ENCODE measurements around the gene VAPA.

The VAPA gene

GRCh38 chr18:9951022-9951859 lies 37.4 kb downstream of the VAPA start:
- TF ChIP-seq CTCF (IDR thresholded peaks at IDR 0.05; ENCODE audit: borderline replicate concordance, insufficient read depth, low read depth, low read length) = peak; percentile 59; the same call in 1 of the 2 replicates
- H3K4me3 ChIP-seq (ENCODE audit: low read depth, low read length) = no peak overlapping the region

GRCh38 chr18:9952633-9953416 lies 39.0 kb downstream of the VAPA start:
- H3K4me3 ChIP-seq (ENCODE audit: low read depth, low read length) = no peak overlapping the region
- no peak for TF ChIP-seq CTCF (IDR thresholded peaks at IDR 0.05; ENCODE audit: borderline replicate concordance, insufficient read depth, low read depth, low read length)

GRCh38 chr18:9958861-9959399 lies 45.1 kb downstream of the VAPA start:
- no peak overlapping the region for H3K4me3 ChIP-seq (ENCODE audit: low read depth, low read length)
- TF ChIP-seq CTCF (IDR thresholded peaks at IDR 0.05; ENCODE audit: borderline replicate concordance, insufficient read depth, low read depth, low read length) = no peak

GRCh38 chr18:9959564-9959963 lies 45.7 kb downstream of the VAPA start:
- no peak overlapping the region for H3K4me3 ChIP-seq (ENCODE audit: low read depth, low read length)
- no peak for TF ChIP-seq CTCF (IDR thresholded peaks at IDR 0.05; ENCODE audit: borderline replicate concordance, insufficient read depth, low read depth, low read length)

- no peak for TF ChIP-seq CTCF (IDR thresholded peaks at IDR 0.05; ENCODE audit: borderline replicate concordance, insufficient read depth, low read depth, low read length)
- H3K4me3 ChIP-seq (ENCODE audit: low read depth, low read length) = no peak overlapping the region
Observed at GRCh38 chr18:9960258-9960904, 46.6 kb downstream of the VAPA start.

- TF ChIP-seq CTCF (IDR thresholded peaks at IDR 0.05; ENCODE audit: borderline replicate concordance, insufficient read depth, low read depth, low read length) = no peak
- H3K4me3 ChIP-seq (ENCODE audit: low read depth, low read length) = no peak overlapping the region
Observed at GRCh38 chr18:9961041-9961440, 47.2 kb downstream of the VAPA start.
